Breast epithelium (tissue), 3 donors: ENCODE measurements around the gene CACNA1B.

Source experiments
- CTCF ChIP-seq, 3 donors: fragments of 450-650 bp; IDR thresholded peaks; one replicate each; pipeline ENCODE4 v1.5.1; 2016 to 2017; ENCODE audit warnings: antibody characterized with exemption in 3 of 3, mild to moderate bottlenecking in 3 of 3, moderate library complexity in 3 of 3
- POLR2A ChIP-seq: fragments of 450-650 bp; IDR thresholded peaks from one replicate; pipeline ENCODE4 v1.6.1; 2016; ENCODE audit warnings: antibody characterized with exemption, mild to moderate bottlenecking, moderate library complexity

GRCh38 chr9:138098908-138099791, 221.6 kb downstream of the CACNA1B start:
- no peak for TF ChIP-seq POLR2A
- no peak for TF ChIP-seq CTCF (IDR thresholded peaks at IDR 0.05)
